Endodermal cell (in vitro differentiated cells): ENCODE data around the gene ABCC1. TPM values are rescaled to one million over a fixed set of nuclear protein-coding genes. Genes with fewer than 3 reads are reported as not detected.
A peak's percentile ranks its signal among the peaks of the same experiment; 100 is the strongest.

Experiments used
- DNase-seq: peaks from one replicate; pipeline ENCODE4 v3.0.0-alpha.2; 2017
- H3K27ac ChIP-seq: 2 replicates; pipeline ENCODE4 v1.5.1; 2013; ENCODE audit warnings: mild to moderate bottlenecking, low read depth, low read length, moderate library complexity
- H3K27me3 ChIP-seq: 2 replicates; pipeline ENCODE4 v1.6.1; 2013; ENCODE audit warnings: mild to moderate bottlenecking, low read length, moderate library complexity; ENCODE audit not compliant: insufficient read depth, control insufficient read depth, poor library complexity, severe bottlenecking
- H3K36me3 ChIP-seq: 2 replicates; pipeline ENCODE4 v1.7.0; 2013; ENCODE audit warnings: mild to moderate bottlenecking, low read length, moderate library complexity; ENCODE audit not compliant: control insufficient read depth, insufficient read depth
- H3K4me1 ChIP-seq: one replicate; pipeline ENCODE4 v1.7.0; 2013; ENCODE audit warnings: low read length; ENCODE audit not compliant: control insufficient read depth, insufficient read depth
- H3K4me3 ChIP-seq: 2 replicates; pipeline ENCODE4 v1.5.1; 2013; ENCODE audit warnings: mild to moderate bottlenecking, low read length, moderate library complexity
- H3K9ac ChIP-seq: 2 replicates; pipeline ENCODE4 v1.6.1; 2013; ENCODE audit warnings: mild to moderate bottlenecking, low read length, moderate library complexity; ENCODE audit not compliant: poor library complexity, severe bottlenecking; ENCODE audit errors: extremely low read depth
- H3K9me3 ChIP-seq: 2 replicates; pipeline ENCODE4 v1.6.1; 2013; ENCODE audit warnings: mild to moderate bottlenecking, low read length, moderate library complexity; ENCODE audit not compliant: control insufficient read depth
- H3K27ac Mint-ChIP-seq: 2 replicates; pipeline ENCODE4 v1.8.0; 2020; ENCODE audit warnings: mixed read lengths
- H3K27me3 Mint-ChIP-seq: 2 replicates; pipeline ENCODE4 v1.8.0; 2021; ENCODE audit warnings: mild to moderate bottlenecking, mixed read lengths; ENCODE audit not compliant: insufficient read depth
- H3K36me3 Mint-ChIP-seq: 2 replicates; pipeline ENCODE4 v1.8.0; 2020; ENCODE audit warnings: low read depth, mixed read lengths
- H3K4me1 Mint-ChIP-seq: 2 replicates; pipeline ENCODE4 v1.8.0; 2020; ENCODE audit warnings: mixed read lengths
- H3K4me3 Mint-ChIP-seq: 2 replicates; pipeline ENCODE4 v1.8.0; 2020; ENCODE audit warnings: mild to moderate bottlenecking, moderate library complexity, mixed read lengths
- H3K9me3 Mint-ChIP-seq: 2 replicates; pipeline ENCODE4 v1.8.0; 2020; ENCODE audit warnings: mild to moderate bottlenecking, mixed read lengths
- WGBS, 2 experiments: methylation state at CpG; one replicate each; pipeline versions ENCODE4 v1.1.5 to v1.1.7; 2013; ENCODE audit warnings: missing lambda C conversion rate in 2 of 2, mixed read lengths in 1 of 2; ENCODE audit not compliant: insufficient coverage in 1 of 2, insufficient read length in 1 of 2; 5-methylcytosine and 5-hydroxymethylcytosine counted together
- total RNA-seq, 2 donors: library from RNA; stranded (reverse); fragmentation: NEBNext Ultra II Directional in 1 of 2; extraction: Animal tissue kit (Norgen Biotek cat#: 25700) in 1 of 2; gene quantifications; 2 replicates in 1 of 2; 3 replicates in 1 of 2; pipeline ENCODE4 v1.2.1, GENCODE V29; 2021
- TF ChIP-seq, protein P1 (sequence below): fragments of 200-600 bp; sonication (generic); conservative IDR thresholded peaks from 2 replicates; pipeline ENCODE4 v1.5.0; 2021; ENCODE audit warnings: antibody characterized with exemption, mild to moderate bottlenecking

ABCC1 gene
- total RNA-seq, 2 donors from 2014 or later, result 47.1 to 51.2 TPM

DNA sequence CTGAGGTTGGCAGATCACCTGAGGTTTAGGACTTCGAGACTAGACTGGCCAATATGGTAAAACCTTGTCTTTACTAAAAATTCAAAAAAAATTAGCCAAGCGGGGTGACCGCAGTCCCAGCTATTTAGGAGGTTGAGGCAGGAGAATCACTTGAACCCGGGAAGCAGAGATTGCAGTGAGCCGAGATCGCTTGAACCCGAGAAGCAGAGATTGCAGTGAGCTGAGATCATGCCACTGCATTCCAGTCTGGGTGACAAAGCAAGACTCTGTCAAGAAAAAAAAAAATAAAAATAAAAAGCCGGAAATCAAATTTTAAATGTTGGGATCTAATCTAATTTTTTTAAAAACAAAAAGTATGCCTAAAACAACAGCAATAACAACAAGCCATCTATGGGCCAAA is 56.3 kb downstream of the ABCC1 start:
- H3K27ac ChIP-seq, result no peak overlapping the region
- Mint-ChIP-seq H3K27ac (no peak overlapping the region), H3K36me3 (peaks cover 21% of the 10 kb centered on the region), H3K4me1 (peaks cover 9% of the 10 kb centered on the region), H3K4me3 (no peak overlapping the region), H3K9me3 (no peaks in the 10 kb centered on the region), H3K27me3 (peaks cover 7% of the 10 kb centered on the region)
- no peak overlapping the region for H3K9ac ChIP-seq
- no peaks in the 10 kb centered on the region for H3K36me3 ChIP-seq
- WGBS, 2 experiments, result 94 to 95% methylated on average over 7 of the region's 8 CpGs
- DNase-seq, result no peak
- H3K9me3 ChIP-seq, result no peaks in the 10 kb centered on the region
- TF ChIP-seq, protein P1, sequence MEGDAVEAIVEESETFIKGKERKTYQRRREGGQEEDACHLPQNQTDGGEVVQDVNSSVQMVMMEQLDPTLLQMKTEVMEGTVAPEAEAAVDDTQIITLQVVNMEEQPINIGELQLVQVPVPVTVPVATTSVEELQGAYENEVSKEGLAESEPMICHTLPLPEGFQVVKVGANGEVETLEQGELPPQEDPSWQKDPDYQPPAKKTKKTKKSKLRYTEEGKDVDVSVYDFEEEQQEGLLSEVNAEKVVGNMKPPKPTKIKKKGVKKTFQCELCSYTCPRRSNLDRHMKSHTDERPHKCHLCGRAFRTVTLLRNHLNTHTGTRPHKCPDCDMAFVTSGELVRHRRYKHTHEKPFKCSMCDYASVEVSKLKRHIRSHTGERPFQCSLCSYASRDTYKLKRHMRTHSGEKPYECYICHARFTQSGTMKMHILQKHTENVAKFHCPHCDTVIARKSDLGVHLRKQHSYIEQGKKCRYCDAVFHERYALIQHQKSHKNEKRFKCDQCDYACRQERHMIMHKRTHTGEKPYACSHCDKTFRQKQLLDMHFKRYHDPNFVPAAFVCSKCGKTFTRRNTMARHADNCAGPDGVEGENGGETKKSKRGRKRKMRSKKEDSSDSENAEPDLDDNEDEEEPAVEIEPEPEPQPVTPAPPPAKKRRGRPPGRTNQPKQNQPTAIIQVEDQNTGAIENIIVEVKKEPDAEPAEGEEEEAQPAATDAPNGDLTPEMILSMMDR, result no peak
- no peaks in the 10 kb centered on the region for H3K4me1 ChIP-seq
- no peak overlapping the region for H3K4me3 ChIP-seq
- no peaks in the 10 kb centered on the region for H3K27me3 ChIP-seq

DNA sequence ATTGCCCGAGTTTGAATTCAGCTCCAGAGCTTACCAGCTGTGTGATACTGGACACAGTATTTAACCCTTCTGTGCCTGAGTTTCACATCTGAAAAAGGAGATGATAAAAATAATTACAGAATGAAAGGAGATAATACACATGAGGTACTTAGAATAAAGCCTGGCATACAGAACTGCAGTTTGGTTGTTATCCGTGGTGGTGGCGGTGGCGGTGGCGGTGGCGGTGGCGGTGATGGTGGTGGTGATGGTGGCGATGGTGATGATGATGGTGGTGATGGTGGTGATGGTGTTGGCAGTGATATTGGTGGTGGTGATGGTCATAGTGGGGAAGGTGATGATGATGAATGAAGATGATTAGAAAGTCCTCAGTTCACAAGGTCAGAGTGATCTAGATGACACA is 57.2 kb downstream of the ABCC1 start:
- H3K27me3 ChIP-seq, result no peaks in the 10 kb centered on the region
- peaks cover 4% of the 10 kb centered on the region for H3K27me3 Mint-ChIP-seq

DNA sequence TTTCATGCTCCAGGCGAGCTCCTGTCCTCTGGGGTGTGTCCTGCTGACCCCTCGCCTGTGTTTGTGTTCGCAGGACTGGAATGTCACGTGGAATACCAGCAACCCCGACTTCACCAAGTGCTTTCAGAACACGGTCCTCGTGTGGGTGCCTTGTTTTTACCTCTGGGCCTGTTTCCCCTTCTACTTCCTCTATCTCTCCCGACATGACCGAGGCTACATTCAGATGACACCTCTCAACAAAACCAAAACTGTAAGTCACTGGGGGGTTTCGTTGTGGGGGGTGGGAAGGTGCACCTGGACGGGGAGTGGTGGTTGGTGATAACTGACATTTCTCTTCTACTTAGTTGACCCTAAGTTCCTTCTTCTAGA is 58.3 kb downstream of the ABCC1 start:
- Mint-ChIP-seq H3K9me3 (no peaks in the 10 kb centered on the region), H3K4me3 (no peak overlapping the region), H3K36me3 (peaks cover 27% of the 10 kb centered on the region), H3K4me1 (peaks cover 4% of the 10 kb centered on the region), H3K27me3 (peaks cover 3% of the 10 kb centered on the region), H3K27ac (peak overlapping the region; percentile 62)
- Histone ChIP-seq H3K4me3 (no peak overlapping the region), H3K9ac (no peak overlapping the region), H3K9me3 (no peaks in the 10 kb centered on the region), H3K36me3 (peaks cover 5% of the 10 kb centered on the region), H3K27ac (no peak overlapping the region), H3K4me1 (no peaks in the 10 kb centered on the region), H3K27me3 (no peaks in the 10 kb centered on the region)
- DNase-seq, result no peak
- WGBS, 2 experiments, result 93 to 95% methylated on average over 5 to 10 of the region's 11 CpGs
- TF ChIP-seq, protein P1, result no peak

More for the DNA sequence above, 57.2 kb downstream of the ABCC1 start:
- TF ChIP-seq, protein P1, result no peak
- H3K9me3 ChIP-seq, result no peaks in the 10 kb centered on the region
- no peaks in the 10 kb centered on the region for H3K36me3 ChIP-seq
- Mint-ChIP-seq H3K9me3 (no peaks in the 10 kb centered on the region), H3K27ac (no peak overlapping the region), H3K36me3 (peaks cover 23% of the 10 kb centered on the region), H3K4me1 (peaks cover 8% of the 10 kb centered on the region), H3K4me3 (no peak overlapping the region)
- H3K4me3 ChIP-seq, result no peak overlapping the region
- H3K4me1 ChIP-seq, result no peaks in the 10 kb centered on the region
- WGBS, 2 experiments, result 0 to 80% methylated on average over 1 to 8 of the region's 8 CpGs
- H3K27ac ChIP-seq, result no peak overlapping the region
- DNase-seq, result no peak
- no peak overlapping the region for H3K9ac ChIP-seq
